HG03139 (cell line): ENCODE results near the gene PRR13.
"Not testable (repeated sequence)": the region's sequence is repeated elsewhere in the genome, so short reads cannot be mapped to it uniquely, and the experiment has no call there.

Source experiments
- ATAC-seq: cut with Tn5 transposase; IDR thresholded peaks from one replicate; pipeline ENCODE4 v1.9.1; 2021; ENCODE audit not compliant: unreplicated experiment

The PRR13 gene

DNA sequence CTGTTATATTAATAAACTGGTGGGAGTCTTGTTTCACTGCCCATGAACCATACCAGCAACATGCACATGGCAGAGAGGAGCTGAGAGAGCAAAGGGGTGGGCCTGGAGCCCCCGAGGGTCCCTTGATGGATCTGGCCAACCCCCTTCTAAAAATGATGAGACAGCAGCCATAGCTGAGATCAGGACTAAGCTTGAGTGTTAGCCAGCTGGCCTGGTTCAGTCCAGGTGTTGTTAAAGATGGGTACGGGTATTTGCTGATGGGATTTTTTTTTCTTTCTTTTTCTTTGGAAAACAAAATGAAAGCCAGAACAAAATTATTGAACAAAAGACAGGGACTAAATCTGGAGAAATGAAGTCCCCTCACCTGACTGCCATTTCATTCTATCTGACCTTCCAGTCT, 26.3 kb downstream of the PRR13 start:
- ATAC-seq, result no peak

DNA sequence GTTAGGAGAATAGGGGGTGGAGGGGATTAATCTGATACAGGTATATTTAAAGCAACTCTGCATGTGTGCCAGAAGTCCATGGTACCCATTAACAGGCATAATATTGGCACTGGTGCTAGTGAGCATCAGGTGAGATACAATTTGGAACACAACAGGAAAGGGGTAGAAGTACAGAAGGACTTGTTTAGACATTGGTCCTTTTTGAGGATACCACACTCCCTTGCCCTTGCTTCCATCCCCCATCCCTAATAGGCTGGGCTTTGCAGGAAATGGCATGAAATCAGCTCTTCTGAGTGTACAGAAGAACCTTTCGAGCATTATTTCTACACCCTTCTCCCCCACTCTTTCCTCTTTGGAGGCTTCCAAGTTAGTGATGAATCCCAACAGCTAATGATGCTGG, 26.7 kb downstream of the PRR13 start:
- ATAC-seq, result no peak

DNA sequence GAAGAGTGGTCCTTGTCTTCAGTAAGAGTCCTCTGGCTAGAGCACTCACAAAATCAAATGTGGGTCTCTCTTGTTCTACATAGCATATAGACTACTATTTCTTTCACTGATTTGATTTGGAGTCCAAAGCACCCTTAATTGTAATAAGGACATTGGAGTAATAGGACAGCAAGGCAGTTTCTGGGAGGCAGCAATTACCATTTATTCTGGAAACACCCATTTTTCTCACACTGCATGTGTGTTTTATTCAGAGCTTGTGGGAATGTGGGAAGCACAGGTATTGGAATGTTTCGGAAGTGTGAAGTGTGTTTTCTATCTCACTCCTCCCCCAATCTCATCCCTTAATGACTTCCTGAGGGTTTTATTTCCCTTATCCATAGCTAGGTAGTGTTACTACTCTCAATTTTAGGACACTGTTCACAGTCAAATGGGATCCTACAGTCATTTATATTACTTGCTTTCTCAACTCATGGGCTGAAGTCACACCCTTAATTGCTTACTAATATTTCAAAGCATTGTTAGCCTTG, 30.6 kb downstream of the PRR13 start:
- ATAC-seq, result no peak

DNA sequence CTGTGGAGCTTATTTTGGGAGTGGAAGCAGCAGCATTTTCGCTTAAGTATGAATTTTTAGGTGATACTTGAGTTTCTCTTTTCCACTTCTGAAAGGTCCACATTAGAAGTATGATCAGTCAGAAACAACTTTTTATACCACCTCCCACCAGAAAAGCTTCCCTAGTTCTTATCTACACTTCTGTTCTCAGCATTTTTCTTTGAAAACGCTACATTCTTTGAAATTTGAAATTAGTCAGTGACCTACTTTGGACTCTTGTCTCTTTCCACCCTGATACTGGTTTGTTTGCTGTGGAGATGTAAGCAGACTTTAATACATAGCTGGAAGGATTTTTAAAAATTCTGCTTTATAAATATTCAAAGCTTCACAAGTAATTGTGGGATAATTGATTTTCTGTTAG, 32.5 kb downstream of the PRR13 start:
- no peak for ATAC-seq

DNA sequence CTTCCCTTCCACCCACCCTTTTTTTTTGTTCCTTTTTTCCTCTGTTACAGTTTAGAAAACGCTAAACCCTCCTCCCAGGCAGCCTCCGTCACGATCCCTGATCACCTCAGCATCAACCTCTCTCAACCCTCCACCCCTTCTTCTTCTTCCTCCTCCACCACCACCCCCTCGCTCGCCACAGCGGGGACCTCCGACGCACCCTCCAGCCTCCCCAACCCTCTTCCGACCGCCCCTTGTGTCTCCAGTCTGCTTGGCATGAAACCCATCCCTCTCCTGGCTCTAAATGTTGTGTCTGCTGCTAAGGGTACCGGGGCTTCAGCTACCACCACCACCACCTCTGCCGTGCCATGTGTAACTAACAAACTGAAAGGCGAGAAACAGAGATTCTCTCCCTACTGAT, 33.3 kb downstream of the PRR13 start:
- ATAC-seq, result no peak

DNA sequence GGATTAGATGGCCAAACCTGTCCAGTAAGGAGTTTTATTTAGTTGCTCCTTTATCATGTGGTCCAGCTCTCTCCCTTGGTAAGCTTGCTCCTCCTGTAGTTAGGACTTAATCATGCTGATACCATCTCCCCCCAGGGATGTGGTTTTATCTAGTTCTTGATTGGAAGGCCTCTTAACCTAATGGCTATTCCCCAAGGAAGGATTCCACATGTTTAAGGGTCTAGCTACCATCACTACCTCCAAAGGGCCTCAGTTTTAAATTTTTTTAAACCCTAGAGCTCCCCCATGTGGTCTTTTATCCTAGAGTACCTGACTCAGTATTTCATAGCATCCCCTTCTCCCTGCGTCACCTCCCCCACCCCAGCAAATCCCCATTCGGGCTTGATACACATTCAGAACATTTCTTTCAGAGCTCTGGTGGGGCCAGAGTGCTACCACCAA, 35.3 kb downstream of the PRR13 start:
- ATAC-seq, result no peak

DNA sequence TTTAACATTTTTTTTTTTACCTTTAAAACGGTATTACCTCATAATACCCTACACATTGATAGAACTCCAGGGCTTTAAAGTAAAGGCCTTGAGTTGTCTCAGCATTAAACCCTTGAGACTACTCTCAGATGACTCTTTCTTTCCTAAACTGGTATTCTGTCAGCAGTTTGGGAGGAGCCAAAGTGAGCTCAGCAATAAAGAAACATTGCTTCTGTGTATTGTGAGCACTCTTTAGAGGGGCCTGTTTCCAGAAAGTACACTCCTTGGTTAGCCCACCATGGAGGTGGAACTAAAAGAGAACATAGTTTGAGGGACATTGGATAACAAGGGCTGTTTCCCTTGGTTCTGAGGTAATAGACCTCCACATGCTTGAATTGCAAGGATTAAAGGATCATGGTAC, 37.3 kb downstream of the PRR13 start:
- no peak for ATAC-seq

DNA sequence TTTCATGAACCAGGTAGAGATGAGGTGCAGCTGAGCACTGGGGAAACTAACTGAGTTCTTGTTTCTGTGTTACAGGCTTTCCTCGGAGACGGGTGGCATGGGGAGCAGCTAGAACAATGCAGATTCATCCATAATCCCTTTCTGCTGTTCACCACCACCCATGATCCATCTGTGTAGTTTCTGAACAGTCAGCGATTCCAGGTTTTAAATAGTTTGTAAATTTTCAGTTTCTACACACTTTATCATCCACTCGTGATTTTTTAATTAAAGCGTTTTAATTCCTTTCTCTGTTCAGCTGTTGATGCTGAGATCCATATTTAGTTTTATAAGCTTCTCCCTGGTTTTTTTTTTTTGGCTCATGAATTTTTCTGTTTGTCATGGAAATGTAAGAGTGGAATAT, 37.8 kb downstream of the PRR13 start:
- no peak for ATAC-seq

DNA sequence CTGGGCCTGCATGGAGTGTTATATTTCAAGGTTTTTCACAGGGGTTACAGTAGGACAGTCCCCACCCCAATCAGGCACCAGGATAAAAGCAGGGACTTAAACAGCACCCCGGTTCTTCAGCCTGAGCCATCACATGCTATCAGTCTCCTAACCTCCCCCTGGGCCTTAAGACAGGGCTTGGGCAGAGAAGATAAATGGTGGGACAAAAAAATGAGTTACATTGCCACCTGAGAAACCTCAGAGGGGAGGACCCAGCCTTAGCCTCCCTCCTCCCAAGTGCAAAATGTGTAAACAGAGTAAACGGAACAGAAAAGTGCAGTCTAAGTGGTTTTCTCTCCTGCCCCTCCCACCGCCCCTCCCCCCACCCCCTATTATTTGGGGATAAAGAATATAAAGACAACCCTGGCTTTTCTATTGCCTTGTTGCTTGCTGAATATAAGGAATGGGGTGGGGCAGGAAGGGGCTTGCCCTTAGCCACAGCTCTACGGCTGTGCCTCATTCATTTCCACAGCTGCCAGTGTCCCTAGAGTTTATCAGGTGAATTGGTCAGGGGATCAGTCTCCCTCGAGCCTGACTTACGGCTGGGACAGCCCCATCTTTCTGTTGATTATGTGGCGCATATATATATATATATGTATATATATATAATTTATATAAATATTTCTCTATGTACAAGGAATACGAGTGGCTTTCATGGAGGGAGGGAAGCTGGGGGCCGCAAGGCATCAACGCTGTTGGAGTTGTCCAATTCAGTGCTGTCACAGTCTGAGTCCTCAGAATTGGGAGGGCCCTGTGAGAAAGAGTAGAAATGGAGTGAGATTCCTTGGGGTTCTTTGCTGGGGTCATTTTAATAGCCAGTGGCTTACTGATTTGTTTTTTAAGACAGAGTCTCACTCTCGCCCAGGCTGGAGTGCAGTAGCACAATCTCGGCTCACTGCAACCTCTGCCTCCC, 39.2 kb downstream of the PRR13 start:
- no peak for ATAC-seq

DNA sequence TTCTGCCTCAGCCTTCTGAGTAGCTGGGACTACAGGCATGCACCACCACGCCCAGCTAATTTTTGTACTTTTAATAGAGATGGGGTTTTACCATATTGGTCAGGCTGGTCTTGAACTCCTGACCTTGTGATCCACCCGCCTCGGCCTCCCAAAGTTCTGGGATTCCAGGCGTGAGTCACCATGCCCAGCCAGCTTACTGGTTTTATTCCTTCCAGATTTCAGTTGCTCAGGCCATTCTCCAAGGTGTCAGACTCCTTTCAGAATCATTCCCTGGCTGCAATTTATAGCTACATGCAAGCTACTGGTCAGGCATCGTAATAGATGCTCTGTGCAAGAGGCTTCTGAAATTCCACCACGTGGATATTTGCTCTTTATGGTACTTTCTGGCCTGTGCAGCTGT, 39.9 kb downstream of the PRR13 start:
- not testable (repeated sequence) for ATAC-seq

DNA sequence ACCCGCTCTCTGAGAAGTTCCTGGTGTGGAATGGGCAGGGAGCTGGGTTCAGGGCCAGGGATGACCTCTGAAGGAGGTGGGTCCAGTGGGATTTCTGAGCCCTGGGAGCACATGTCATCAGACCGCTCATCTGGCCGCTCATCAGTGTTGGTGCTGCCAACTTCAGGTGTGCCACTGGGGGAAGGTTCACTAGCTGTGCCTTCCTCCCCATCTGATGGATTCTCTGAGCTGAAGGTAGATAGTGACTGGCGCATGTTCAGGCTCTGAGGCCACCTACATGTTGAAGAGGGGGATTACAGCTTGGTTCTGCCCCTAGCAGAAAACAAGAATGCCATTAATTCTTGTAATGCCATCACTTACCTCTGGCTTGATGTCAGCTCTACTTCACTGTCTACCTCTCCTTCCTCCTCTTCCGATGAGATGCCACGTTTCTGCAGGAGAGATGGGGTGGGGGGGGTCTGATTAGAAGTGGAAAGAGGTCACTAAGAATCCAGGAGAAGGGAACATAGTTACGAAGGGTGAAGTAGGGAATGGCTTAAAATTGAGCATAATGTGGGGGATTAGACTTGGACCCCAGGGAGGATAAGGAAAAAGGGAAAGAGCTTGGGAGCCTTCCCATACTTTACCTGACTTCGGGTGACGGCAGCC, 40.5 kb downstream of the PRR13 start:
- ATAC-seq, result no peak

DNA sequence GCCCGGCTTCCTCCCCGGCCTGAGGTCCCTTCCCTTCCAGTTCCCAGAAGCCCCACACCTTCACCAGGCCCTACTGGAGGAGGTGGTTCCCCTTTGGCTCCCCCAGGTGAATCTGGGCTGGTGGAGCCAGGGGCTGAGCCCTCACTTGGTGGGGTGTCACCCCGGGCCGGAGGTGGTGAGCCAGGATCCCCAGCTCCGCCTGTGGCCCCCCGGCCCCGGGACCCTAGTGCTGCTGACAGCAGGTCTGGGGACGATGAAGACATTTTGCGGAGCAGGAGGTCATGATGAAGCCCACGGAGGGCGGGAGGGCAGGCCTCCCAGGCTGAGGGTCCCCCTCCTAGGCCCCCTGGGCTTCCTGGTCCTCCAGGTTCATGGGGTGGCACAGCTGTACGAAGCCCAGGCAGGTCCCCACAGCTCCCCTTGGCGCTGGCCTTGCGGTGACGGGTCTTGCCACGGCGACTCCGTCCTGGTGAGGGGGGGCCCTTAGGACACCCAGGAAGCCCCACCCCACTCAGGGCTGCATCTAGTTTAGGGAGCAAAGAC, 41.2 kb downstream of the PRR13 start:
- ATAC-seq, result no peak

DNA sequence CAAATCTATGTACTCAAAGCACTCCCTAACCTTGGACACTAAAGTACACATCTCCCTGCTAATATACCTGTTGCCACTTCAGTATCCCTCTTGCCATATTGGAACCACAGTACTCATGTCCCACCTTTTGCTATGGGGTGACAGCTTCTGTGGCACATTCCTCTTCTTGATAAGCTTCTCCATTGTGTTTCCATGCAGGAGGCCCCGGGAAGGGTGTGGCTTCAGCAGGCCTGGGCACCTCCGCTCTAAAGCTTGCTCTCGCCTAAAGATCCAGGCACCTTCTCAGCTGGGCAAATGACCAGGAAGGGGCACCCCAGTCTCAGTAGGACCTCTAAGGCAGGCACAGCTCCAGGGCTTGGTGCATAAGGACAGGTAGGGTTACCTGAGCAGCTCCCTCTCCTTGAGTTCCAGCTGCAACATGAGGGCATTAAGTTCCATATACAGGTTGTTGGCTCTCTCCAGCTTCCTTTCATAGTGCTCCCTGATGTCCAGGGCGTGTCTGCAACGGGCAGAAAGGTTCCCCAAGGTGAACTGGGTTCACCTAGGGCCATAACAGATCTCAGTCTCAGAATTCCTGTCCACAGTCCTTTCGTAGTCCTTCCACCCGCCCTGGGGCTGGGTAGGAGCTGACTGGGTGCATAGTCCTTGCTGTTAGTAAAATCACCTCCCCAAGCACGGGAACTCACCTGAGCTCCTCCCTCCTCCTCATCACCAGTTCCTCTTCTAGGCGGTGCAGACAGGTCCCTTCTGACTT, 41.9 kb downstream of the PRR13 start:
- no peak for ATAC-seq

DNA sequence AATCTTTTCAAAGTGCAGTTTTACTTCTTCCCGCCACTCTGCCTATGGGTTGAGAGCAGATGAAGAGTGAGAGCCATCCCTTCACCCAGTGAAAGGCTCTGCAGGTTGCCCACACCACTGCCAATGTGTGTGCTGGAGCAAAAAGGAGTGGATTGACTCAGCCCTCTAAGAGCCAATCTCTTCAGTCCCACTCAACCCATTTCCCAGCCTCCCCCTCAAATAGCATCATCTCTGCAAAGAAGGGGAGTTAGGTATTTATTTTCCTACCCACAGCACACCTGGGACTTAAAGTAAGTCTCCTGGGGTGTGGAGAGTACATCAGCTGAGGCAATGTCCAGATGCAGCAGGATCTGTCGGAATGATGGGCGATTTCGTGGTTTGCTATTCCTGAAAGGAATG, 42.4 kb downstream of the PRR13 start:
- ATAC-seq, result no peak

DNA sequence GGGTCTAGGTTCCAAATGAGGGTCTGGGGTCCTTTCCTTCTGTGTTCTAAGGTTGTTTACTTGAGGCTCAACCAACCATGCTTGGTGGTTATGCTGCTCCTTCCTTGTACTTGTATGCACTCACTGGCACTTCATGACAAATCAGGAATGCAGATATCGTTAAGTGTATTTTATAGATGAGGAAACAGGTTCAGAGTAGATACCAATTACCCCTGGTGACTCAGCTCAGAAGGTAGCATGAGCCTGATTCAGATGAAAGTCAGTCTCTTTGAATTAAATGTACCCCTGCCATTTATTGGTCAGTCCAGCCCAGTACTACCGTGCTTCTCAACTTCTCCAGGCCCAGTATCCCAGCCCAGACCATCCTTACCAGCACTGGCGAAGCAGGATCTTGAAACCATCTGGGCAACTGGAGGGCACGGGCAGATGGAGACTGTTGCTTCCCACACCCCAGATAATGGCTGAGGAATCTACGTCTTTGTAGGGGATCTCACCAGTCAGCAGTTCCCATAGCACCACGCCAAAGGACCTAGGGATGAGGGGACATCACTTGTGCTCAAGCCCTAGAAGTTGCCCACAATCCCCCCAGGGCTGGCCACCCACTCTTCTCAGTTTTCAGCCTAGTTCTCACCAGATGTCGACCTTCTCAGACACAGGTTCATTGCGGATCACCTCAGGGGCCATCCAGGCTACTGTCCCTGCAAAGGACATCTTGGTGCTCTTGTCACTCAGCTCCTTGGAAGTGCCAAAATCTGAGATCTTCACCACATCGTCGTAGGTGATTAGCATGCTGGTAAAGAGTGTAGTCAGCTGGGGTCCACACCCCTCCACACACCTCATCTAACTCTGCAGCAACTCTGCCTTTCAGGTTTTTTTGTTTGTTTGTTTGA, 43.4 kb downstream of the PRR13 start:
- ATAC-seq, result no peak

DNA sequence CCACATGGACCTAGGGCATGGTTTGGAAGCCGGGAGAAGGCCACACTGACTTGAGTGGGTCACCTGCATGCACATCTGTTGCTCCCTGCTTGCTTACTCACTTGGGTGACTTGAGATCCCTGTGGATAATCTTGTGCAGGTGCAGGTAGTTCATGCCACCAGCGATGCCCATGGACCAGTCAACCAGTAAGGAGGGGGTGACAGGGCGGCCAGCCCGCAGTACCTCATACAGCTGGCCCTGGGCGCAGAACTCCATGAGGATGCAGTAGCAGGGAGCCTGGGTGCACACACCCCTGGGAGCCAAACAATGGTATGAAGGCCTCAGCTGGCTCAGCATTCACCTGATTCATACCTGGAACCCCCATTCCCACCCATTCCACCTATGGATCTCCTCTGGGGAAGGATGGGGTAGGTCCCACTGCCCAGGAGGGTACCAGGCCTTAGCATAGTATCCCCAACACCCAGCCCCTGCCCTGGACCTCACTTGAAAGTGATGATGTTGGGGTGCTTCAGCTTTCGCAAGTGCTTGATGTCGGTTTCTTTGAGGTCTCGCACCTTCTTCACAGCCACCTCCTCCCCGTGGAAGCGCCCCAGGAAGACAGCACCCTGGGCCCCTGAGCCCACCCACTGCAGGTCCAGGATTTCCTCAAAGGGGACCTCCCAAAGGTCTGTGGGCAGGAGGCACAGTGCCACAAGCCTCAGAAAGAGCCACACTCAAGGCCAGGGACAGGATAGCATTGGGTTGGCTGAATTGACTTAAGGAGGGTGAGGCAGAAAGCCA, 44.6 kb downstream of the PRR13 start:
- ATAC-seq, result no peak

DNA sequence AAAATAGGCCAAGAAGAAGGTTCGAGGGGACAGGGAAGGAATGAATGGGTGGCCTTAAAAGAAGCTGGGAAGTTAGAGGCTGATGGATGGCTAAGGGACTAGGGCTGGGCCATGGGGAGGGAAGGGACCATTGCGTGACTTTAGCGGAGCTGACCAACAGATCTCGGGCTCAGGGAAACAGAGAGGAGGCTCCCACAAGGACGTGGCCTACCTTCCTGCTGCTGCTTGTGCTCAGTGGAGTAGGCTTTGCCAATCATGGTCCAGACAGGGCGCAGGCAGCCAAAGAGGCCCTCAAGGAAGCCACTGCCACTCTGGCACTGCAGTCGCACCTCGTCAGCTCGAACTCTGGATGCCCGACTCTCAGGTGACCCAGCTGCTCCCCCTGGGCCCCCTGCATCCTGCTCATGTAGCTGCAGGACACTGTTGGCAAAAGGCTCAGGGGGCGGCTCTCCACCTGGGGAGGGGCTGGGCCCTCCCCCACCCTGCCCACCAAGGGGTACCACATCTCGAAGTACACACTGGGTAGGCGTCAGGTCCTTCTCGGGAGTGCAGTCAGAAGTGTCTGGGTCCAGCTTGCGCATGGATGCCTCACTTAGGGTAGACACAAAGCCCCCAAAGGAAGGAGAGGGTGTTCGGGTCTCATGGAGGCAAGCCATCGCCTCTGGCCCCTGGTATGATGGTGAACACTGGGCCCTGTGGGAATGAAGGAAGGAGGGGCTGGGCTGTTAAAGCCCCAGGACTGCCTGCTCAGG, 45.4 kb downstream of the PRR13 start:
- no peak for ATAC-seq

DNA sequence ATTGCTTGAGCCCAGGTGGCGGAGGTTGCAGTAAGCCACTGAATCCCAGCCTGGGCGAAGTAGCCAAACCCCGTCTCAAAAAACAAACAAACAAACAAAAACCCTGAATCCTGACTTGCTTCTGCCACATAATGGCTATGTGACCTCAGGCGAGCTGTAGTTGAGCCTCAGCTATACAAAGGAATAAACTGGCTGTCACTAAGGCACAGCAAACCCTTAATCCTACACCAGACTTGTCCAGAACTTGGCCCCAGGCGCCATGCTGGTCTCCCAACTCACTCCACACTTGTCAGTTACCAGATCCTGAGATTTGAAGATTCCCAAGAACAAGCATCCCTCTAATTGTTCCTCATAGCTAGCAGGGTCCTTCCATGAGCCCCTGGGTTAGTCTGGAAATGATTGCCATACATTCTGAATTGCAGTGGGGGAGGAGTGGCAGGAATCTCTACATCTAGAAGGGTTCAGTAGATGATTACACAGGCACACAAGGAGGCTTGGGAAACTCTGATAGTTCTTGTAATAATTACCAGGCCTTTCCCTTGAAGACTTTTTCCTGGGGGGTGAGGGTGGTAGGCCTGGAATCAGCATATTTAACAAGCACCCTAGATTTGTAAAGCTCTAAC, 47.8 kb downstream of the PRR13 start:
- ATAC-seq, result no peak
